K562 (cell line): ENCODE measurements around the gene NDOR1. TPM values are rescaled to one million over a fixed set of nuclear protein-coding genes. Genes with fewer than 3 reads are reported as not detected.

Experiments used
- CEBPG ChIP-seq, 3 experiments: fragments of 200-800 bp in 1 of 3; sonication (Bioruptor generic) in 1 of 3; sonication (generic) in 1 of 3; formaldehyde crosslinking in 1 of 3; IDR thresholded peaks in 2 of 3; conservative IDR thresholded peaks in 1 of 3; 2 replicates each; pipeline versions ENCODE4 v1.6.1 to v1.8.0; 2016 to 2022; ENCODE audit warnings: missing compliant biosample characterization in 2 of 3, missing genetic modification characterization in 2 of 3, mild to moderate bottlenecking in 1 of 3, missing genetic modification reagents in 1 of 3
- DACH1 ChIP-seq: fragments of 450-650 bp; IDR thresholded peaks from 2 replicates; pipeline ENCODE4 v1.6.1; 2018; ENCODE audit not compliant: partially characterized antibody
- FOXA1 ChIP-seq: fragments of 450-650 bp; IDR thresholded peaks from 2 replicates; pipeline ENCODE4 v1.6.1; 2016; ENCODE audit warnings: mild to moderate bottlenecking, borderline replicate concordance
- HDAC8 ChIP-seq: fragments of 450-650 bp; IDR thresholded peaks from 2 replicates; pipeline ENCODE4 v1.6.1; 2016; ENCODE audit warnings: mild to moderate bottlenecking, missing genetic modification characterization, moderate library complexity, missing compliant biosample characterization
- ID3 ChIP-seq, 2 experiments: fragments of 250-450 bp in 1 of 2; fragments of 450-650 bp in 1 of 2; sonication (Bioruptor Pico) in 1 of 2; IDR thresholded peaks; 2 replicates each; pipeline versions ENCODE4 v1.6.1 to v1.8.0; 2016 to 2021; ENCODE audit warnings: mild to moderate bottlenecking in 2 of 2, moderate library complexity in 2 of 2, missing compliant biosample characterization in 1 of 2, missing genetic modification characterization in 1 of 2
- JUND ChIP-seq, 2 experiments: IDR thresholded peaks; 2 replicates in 1 of 2; 3 replicates in 1 of 2; pipeline ENCODE4 v1.6.1; 2011; ENCODE audit warnings: borderline replicate concordance in 2 of 2, low read depth in 2 of 2, low read length in 2 of 2, improper control_type of control experiment in 1 of 2, missing biosample characterization in 1 of 2, missing genetic modification characterization in 1 of 2, missing genetic modification reagents in 1 of 2
- MAFG ChIP-seq: fragments of 450-650 bp; conservative IDR thresholded peaks from 2 replicates; pipeline ENCODE4 v1.6.1; 2016; ENCODE audit warnings: missing genetic modification characterization, missing compliant biosample characterization
- MNT ChIP-seq, 2 experiments: fragments of 450-650 bp; conservative IDR thresholded peaks; 2 replicates each; pipeline ENCODE4 v1.6.1; 2017; ENCODE audit warnings: mild to moderate bottlenecking in 2 of 2, moderate library complexity in 2 of 2
- NUFIP1 ChIP-seq: fragments of 450-650 bp; IDR thresholded peaks from 2 replicates; pipeline ENCODE4 v1.6.1; 2018; ENCODE audit not compliant: partially characterized antibody
- OTX1 ChIP-seq: fragments of 450-650 bp; formaldehyde crosslinking; IDR thresholded peaks from 2 replicates; pipeline ENCODE4 v1.4.0; 2022; ENCODE audit warnings: mild to moderate bottlenecking
- POLR2A ChIP-seq: fragments of 450-650 bp; conservative IDR thresholded peaks from 2 replicates; pipeline ENCODE4 v1.6.1; 2016
- PYGO2 ChIP-seq: fragments of 450-650 bp; IDR thresholded peaks from 2 replicates; pipeline ENCODE4 v1.6.1; 2016; ENCODE audit warnings: mild to moderate bottlenecking, missing genetic modification characterization, moderate library complexity, missing compliant biosample characterization
- RBM15 ChIP-seq: fragments of 200-400 bp; formaldehyde crosslinking; IDR thresholded peaks from 2 replicates; pipeline ENCODE4 v1.6.1; 2018; ENCODE audit warnings: mild to moderate bottlenecking, low read length, moderate library complexity; ENCODE audit not compliant: insufficient read depth
- RHOXF2B ChIP-seq: fragments of 250-450 bp; sonication (Bioruptor Pico); conservative IDR thresholded peaks from 2 replicates; pipeline ENCODE4 v1.5.1; 2021
- RNF2 ChIP-seq: sonication (generic); IDR thresholded peaks from 2 replicates; pipeline ENCODE4 v1.6.1; 2016
- SETDB1 ChIP-seq: IDR thresholded peaks from one replicate; pipeline ENCODE4 v1.6.1; 2012; ENCODE audit warnings: low read length, control low read depth, inconsistent platforms
- ZBTB11 ChIP-seq, 3 experiments: fragments of 200-800 bp in 1 of 3; fragments of 250-450 bp in 1 of 3; fragments of 450-650 bp in 1 of 3; sonication (Bioruptor Pico) in 1 of 3; sonication (Bioruptor generic) in 1 of 3; formaldehyde crosslinking in 1 of 3; IDR thresholded peaks; 2 replicates each; pipeline versions ENCODE4 v1.6.1 to v1.8.0; 2016 to 2022; ENCODE audit warnings: mild to moderate bottlenecking in 2 of 3, missing genetic modification characterization in 2 of 3, missing compliant biosample characterization in 1 of 3, moderate library complexity in 1 of 3
- ZNF212 ChIP-seq: fragments of 450-650 bp; formaldehyde crosslinking; IDR thresholded peaks from 2 replicates; pipeline ENCODE4 v1.4.0; 2020; ENCODE audit warnings: mild to moderate bottlenecking
- ZNF76 ChIP-seq: fragments of 250-450 bp; sonication (Bioruptor Pico); IDR thresholded peaks from 2 replicates; pipeline ENCODE4 v1.4.0; 2020; ENCODE audit warnings: mild to moderate bottlenecking, moderate library complexity, borderline replicate concordance
- polyA plus RNA-seq, 8 experiments: library from polyadenylated mRNA; depleted of rRNA in 4 of 8; stranded (reverse) in 5 of 8; unstranded in 3 of 8; fragments of >200 nt; fragmentation: Nextera tagmentation in 2 of 8; fragmentation: Illumina TruSeq in 1 of 8; extraction: Ambion mirVana in 2 of 8; extraction: Trizol in 1 of 8; gene quantifications; 2 replicates each; pipeline versions ENCODE4 v1.2.1 to v1.2.3, GENCODE V29; 2011 to 2014; ENCODE audit warnings: inconsistent platforms in 1 of 8, missing spikeins in 1 of 8
- total RNA-seq, 7 experiments: library from RNA; depleted of rRNA in 6 of 7; stranded (reverse); fragments of >200 nt in 6 of 7; fragmentation: Illumina TruSeq in 2 of 7; extraction: Trizol in 2 of 7; gene quantifications; 2 replicates each; pipeline versions ENCODE4 v1.2.1 to v1.2.3, GENCODE V29; 2011 to 2021; ENCODE audit warnings: low replicate concordance in 1 of 7

The NDOR1 gene
- total and polyA plus RNA-seq, 9 of the 15 experiments (the other 6 are each of a cell fraction or from before 2014, with no cell fraction given): 0.06 to 36.9 (median 6.9) TPM

- TF ChIP-seq JUND (IDR thresholded peaks at IDR 0.05; ENCODE audit: borderline replicate concordance, low read depth, low read length) (0 out of 2 replicates have a peak, but pooled peaks have one; percentile 42), JUND (tag; IDR thresholded peaks at IDR 0.05; ENCODE audit: borderline replicate concordance, low read depth, low read length) (no peak; the same call in 2 of the 3 replicates), HDAC8 (no peak), DACH1 (no peak), ZNF76 (CRISPR knock-in tag) (no peak; the same call in 1 of the 2 replicates), ZNF212 (no peak), RBM15 (no peak), SETDB1 (no peak), FOXA1 (no peak), OTX1 (CRISPR knock-in tag) (no peak), CEBPG (CRISPR knock-in tag; IDR thresholded peaks at IDR 0.05) (no peak), CEBPG (tag; conservative IDR thresholded peaks at IDR 0.05 in 1 of 2, IDR thresholded peaks at IDR 0.05 in 1 of 2) (no peak), RHOXF2B (no peak), ID3 (CRISPR knock-in tag; IDR thresholded peaks at IDR 0.05) (no peak), ID3 (tag; IDR thresholded peaks at IDR 0.05) (no peak), RNF2 (no peak), ZBTB11 (CRISPR knock-in tag; IDR thresholded peaks at IDR 0.05) (peak; percentile 98 to 100 (median 99)), NUFIP1 (no peak), POLR2A (peak; percentile 85), MNT (conservative IDR thresholded peaks at IDR 0.05) (no peak; a peak in 1 of 4 replicates), MAFG (tag) (no peak), PYGO2 (tag) (no peak)
Measured at GRCh38 chr9:137254624-137255447, 49.3 kb downstream of the NDOR1 start, which contains the start of gene NELFB (continued).
